ENCODE results near the gene PRKCZ.

The PRKCZ gene

GRCh38 chr1:2067393-2067792, 17.2 kb downstream of the PRKCZ start:
- no peak for DNase-seq (ENCODE audit: low read depth in 2 of 2)

GRCh38 chr1:2067981-2068380, 17.8 kb downstream of the PRKCZ start:
- DNase-seq (ENCODE audit: low read depth in 2 of 2): no peak

GRCh38 chr1:2068951-2069350, 18.7 kb downstream of the PRKCZ start:
- no peak for DNase-seq (ENCODE audit: low read depth in 2 of 2)

GRCh38 chr1:2070016-2070415, 19.8 kb downstream of the PRKCZ start:
- DNase-seq (ENCODE audit: low read depth in 2 of 2): no peak

GRCh38 chr1:2070800-2071530, 20.8 kb downstream of the PRKCZ start:
- DNase-seq (ENCODE audit: low read depth in 2 of 2): no peak

GRCh38 chr1:2072109-2072806, 22.0 kb downstream of the PRKCZ start:
- DNase-seq (ENCODE audit: low read depth in 2 of 2): no peak

- no peak for DNase-seq (ENCODE audit: low read depth in 2 of 2)
Measured at GRCh38 chr1:2072891-2073290, 22.7 kb downstream of the PRKCZ start.

- no peak for DNase-seq (ENCODE audit: low read depth in 2 of 2)
Measured at GRCh38 chr1:2073382-2074230, 23.4 kb downstream of the PRKCZ start.

GRCh38 chr1:2074396-2074795, 24.2 kb downstream of the PRKCZ start:
- DNase-seq (ENCODE audit: low read depth in 2 of 2): no peak

- no peak for DNase-seq (ENCODE audit: low read depth in 2 of 2)
Measured at GRCh38 chr1:2074944-2075740, 24.9 kb downstream of the PRKCZ start.

- DNase-seq (ENCODE audit: low read depth in 2 of 2): no peak
Measured at GRCh38 chr1:2076826-2077225, 26.6 kb downstream of the PRKCZ start.

GRCh38 chr1:2078170-2078569, 28.0 kb downstream of the PRKCZ start:
- no peak for DNase-seq (ENCODE audit: low read depth in 2 of 2)

GRCh38 chr1:2079396-2080085, 29.3 kb downstream of the PRKCZ start:
- DNase-seq (ENCODE audit: low read depth in 2 of 2): no peak

- no peak for DNase-seq (ENCODE audit: low read depth in 2 of 2)
Measured at GRCh38 chr1:2080140-2080539, 29.9 kb downstream of the PRKCZ start.

- DNase-seq (ENCODE audit: low read depth in 2 of 2): no peak
Measured at GRCh38 chr1:2080884-2081283, 30.7 kb downstream of the PRKCZ start.

- no peak for DNase-seq (ENCODE audit: low read depth in 2 of 2)
Measured at GRCh38 chr1:2081326-2081885, 31.2 kb downstream of the PRKCZ start.

- no peak for DNase-seq (ENCODE audit: low read depth in 2 of 2)
Measured at GRCh38 chr1:2082064-2082463, 31.9 kb downstream of the PRKCZ start.

GRCh38 chr1:2083666-2084065, 33.5 kb downstream of the PRKCZ start:
- DNase-seq (ENCODE audit: low read depth in 2 of 2): no peak

- DNase-seq (ENCODE audit: low read depth in 2 of 2): no peak
Measured at GRCh38 chr1:2084306-2084705, 34.1 kb downstream of the PRKCZ start.

- no peak for DNase-seq (ENCODE audit: low read depth in 2 of 2)
Measured at GRCh38 chr1:2085080-2085479, 34.9 kb downstream of the PRKCZ start.
